ENCODE measurements around the gene ZSCAN25.

- TF ChIP-seq CTCF (IDR thresholded peaks at IDR 0.05) (no peak), POLR2A (IDR thresholded peaks at IDR 0.05) (no peak)
These were observed 32.1 kb downstream of the ZSCAN25 start for GRCh38 chr7:99648843-99649242.

All from gastroesophageal sphincter (tissue), 3 donors.